Stimulated activated CD4-positive, alpha-beta T cell treated with anti-CD3 and anti-CD28 coated beads, Interleukin-1b, Interleukin-23, amount 100 ng/mL, for 48 hours (primary cell): Measurements from ENCODE around the gene SNCAIP.
"Not testable (repeated sequence)": the region's sequence is repeated elsewhere in the genome, so short reads cannot be mapped to it uniquely, and the experiment has no call there.

ENCODE experiments used
- DNase-seq: peaks from one replicate; pipeline ENCODE4 v3.0.0-alpha.2; 2020

SNCAIP gene

GRCh38 chr5:122470365-122470764 lies 158.3 kb downstream of the SNCAIP start:
- DNase-seq = no peak

GRCh38 chr5:122471031-122471751 lies 159.2 kb downstream of the SNCAIP start:
- DNase-seq = no peak

- DNase-seq = no peak
Measured at GRCh38 chr5:122471752-122472061, 159.7 kb downstream of the SNCAIP start.

GRCh38 chr5:122473138-122473843 lies 161.3 kb downstream of the SNCAIP start:
- DNase-seq = no peak

GRCh38 chr5:122473941-122474340 lies 161.9 kb downstream of the SNCAIP start:
- DNase-seq = no peak

- DNase-seq = no peak
Measured at GRCh38 chr5:122478741-122479442, 166.9 kb downstream of the SNCAIP start.

GRCh38 chr5:122480146-122480545 lies 168.1 kb downstream of the SNCAIP start:
- no peak for DNase-seq

GRCh38 chr5:122484103-122484502 lies 172.1 kb downstream of the SNCAIP start:
- no peak for DNase-seq

GRCh38 chr5:122485226-122485625 lies 173.2 kb downstream of the SNCAIP start:
- no peak for DNase-seq

- DNase-seq = not testable (repeated sequence)
Measured at GRCh38 chr5:122486616-122487015, 174.6 kb downstream of the SNCAIP start.

- no peak for DNase-seq
Measured at GRCh38 chr5:122490718-122491117, 178.7 kb downstream of the SNCAIP start.

GRCh38 chr5:122492675-122493074 lies 180.6 kb downstream of the SNCAIP start:
- no peak for DNase-seq

- no peak for DNase-seq
Measured at GRCh38 chr5:122493091-122494021, 181.3 kb downstream of the SNCAIP start.

GRCh38 chr5:122494109-122494508 lies 182.1 kb downstream of the SNCAIP start:
- no peak for DNase-seq

- DNase-seq = no peak
Measured at GRCh38 chr5:122498163-122498562, 186.1 kb downstream of the SNCAIP start.

- no peak for DNase-seq
Measured at GRCh38 chr5:122499585-122499984, 187.5 kb downstream of the SNCAIP start.

- DNase-seq = no peak
Measured at GRCh38 chr5:122500245-122501088, 188.4 kb downstream of the SNCAIP start.

- no peak for DNase-seq
Measured at GRCh38 chr5:122501089-122501435, 189.0 kb downstream of the SNCAIP start.

GRCh38 chr5:122507045-122507444 lies 195.0 kb downstream of the SNCAIP start:
- DNase-seq = no peak

GRCh38 chr5:122507581-122507980 lies 195.5 kb downstream of the SNCAIP start:
- DNase-seq = no peak

- no peak for DNase-seq
Measured at GRCh38 chr5:122508623-122509022, 196.6 kb downstream of the SNCAIP start.
